ENCODE results near the gene COTL1.

Gene COTL1, protein sequence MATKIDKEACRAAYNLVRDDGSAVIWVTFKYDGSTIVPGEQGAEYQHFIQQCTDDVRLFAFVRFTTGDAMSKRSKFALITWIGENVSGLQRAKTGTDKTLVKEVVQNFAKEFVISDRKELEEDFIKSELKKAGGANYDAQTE

DNA sequence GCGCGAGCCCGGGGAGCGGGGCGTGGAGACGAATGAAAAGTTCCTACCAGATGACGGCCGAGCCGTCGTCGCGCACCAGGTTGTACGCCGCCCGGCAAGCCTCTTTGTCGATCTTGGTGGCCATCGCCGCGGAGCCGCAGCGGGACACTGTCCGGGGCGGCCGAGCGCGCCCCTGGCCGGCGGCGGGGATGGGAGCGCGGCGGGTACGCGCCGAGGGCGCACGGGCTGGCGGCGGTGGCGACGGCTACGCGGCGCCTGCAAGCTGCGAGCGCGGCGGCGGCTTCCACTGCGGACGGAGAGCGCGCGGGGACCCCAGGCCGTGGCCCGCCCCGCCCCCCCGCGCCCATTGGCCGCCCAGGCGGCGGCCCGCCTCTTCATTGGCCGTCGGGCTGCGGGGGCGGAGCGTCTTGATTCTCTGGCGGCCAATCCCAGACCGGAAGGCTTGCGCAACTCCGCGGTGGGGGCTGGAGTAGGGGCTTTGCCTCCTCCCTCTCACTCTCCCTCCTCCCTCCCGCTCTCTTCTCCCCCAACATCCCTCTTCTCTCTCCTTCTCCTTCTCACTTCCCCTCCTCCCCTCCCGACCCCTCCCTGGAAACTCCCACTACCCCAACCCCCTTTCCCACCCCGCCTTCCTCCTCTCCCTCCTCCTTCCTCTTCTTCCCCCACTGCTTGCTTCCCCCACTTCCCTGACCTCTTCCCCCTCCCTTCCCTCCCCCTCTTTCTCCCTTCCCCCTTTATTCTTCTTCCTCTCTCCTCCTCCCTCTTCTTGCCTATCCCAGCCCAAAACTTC, at the start of gene COTL1:
Gene COTL1, minus strand, starts transcription at position 288 of the 790 bp plus-strand sequence. Its CDS starts 164 bp downstream, at position 124.
- TF ChIP-seq, protein P1, sequence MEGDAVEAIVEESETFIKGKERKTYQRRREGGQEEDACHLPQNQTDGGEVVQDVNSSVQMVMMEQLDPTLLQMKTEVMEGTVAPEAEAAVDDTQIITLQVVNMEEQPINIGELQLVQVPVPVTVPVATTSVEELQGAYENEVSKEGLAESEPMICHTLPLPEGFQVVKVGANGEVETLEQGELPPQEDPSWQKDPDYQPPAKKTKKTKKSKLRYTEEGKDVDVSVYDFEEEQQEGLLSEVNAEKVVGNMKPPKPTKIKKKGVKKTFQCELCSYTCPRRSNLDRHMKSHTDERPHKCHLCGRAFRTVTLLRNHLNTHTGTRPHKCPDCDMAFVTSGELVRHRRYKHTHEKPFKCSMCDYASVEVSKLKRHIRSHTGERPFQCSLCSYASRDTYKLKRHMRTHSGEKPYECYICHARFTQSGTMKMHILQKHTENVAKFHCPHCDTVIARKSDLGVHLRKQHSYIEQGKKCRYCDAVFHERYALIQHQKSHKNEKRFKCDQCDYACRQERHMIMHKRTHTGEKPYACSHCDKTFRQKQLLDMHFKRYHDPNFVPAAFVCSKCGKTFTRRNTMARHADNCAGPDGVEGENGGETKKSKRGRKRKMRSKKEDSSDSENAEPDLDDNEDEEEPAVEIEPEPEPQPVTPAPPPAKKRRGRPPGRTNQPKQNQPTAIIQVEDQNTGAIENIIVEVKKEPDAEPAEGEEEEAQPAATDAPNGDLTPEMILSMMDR (IDR thresholded peaks at IDR 0.05) = no peak
- Mint-ChIP-seq H3K27me3 (ENCODE audit: low read depth, poor library complexity) (peaks cover 2% of the 10 kb centered on the region), H3K36me3 (ENCODE audit: low read depth) (peaks cover 10% of the 10 kb centered on the region), H3K4me3 (peak within 1 kb of the TSS; percentile 96), H3K27ac (peak within 1 kb of the TSS; percentile 40), H3K9me3 (no peaks in the 10 kb centered on the region), H3K4me1 (peaks cover 73% of the 10 kb centered on the region)
- peak; percentile 94 for DNase-seq

DNA sequence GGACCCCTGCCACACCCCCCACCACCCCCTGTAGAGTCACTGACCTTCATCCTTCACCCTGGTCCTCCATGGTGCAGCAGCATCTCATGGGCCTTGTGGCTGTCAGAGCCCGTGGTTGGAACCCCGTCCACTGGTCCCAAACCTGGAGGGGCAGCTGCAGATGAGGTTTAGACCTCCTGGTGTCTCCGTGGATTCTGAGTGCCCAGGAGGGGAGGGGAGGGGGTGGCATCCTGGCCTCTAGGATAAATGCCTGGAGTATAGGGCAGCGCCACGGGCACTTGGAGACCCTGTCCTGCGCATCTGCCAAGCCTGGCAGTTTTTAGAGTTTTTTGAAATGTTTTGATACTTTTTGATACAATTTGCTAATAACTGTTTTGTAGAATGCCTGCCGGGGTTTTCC, 48.0 kb upstream of the COTL1 start:
- peaks cover 25% of the 10 kb centered on the region for H3K4me1 Mint-ChIP-seq
- H3K9me3 Mint-ChIP-seq = no peaks in the 10 kb centered on the region
- no peak overlapping the region for H3K27ac Mint-ChIP-seq
- peaks cover 7% of the 10 kb centered on the region for H3K36me3 Mint-ChIP-seq (ENCODE audit: low read depth)
- TF ChIP-seq, protein P1 (IDR thresholded peaks at IDR 0.05) = no peak
- DNase-seq = no peak
- no peak overlapping the region for H3K4me3 Mint-ChIP-seq
- H3K27me3 Mint-ChIP-seq (ENCODE audit: low read depth, poor library complexity) = peaks cover 7% of the 10 kb centered on the region

DNA sequence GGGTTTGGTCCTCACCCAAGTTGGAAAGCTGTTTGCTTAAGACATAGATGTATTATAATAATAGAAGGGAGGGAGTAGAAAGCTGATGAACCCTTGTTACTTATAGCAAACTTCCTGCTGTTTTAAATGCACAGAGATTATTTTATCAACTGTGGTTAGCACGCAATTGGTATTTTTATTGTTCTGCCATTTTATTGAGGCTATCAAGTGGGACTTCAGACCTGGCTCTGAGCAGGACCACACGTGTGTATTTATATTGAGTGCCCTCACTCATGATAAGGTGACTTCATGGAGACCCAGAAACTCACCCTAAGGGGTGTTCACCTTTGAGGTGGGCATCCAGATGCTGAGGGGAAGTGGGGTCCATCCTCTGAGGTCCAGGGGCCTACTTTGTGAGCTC, 47.5 kb upstream of the COTL1 start:
- Mint-ChIP-seq H3K4me1 (peaks cover 25% of the 10 kb centered on the region), H3K9me3 (no peaks in the 10 kb centered on the region)
- no peak for DNase-seq

DNA sequence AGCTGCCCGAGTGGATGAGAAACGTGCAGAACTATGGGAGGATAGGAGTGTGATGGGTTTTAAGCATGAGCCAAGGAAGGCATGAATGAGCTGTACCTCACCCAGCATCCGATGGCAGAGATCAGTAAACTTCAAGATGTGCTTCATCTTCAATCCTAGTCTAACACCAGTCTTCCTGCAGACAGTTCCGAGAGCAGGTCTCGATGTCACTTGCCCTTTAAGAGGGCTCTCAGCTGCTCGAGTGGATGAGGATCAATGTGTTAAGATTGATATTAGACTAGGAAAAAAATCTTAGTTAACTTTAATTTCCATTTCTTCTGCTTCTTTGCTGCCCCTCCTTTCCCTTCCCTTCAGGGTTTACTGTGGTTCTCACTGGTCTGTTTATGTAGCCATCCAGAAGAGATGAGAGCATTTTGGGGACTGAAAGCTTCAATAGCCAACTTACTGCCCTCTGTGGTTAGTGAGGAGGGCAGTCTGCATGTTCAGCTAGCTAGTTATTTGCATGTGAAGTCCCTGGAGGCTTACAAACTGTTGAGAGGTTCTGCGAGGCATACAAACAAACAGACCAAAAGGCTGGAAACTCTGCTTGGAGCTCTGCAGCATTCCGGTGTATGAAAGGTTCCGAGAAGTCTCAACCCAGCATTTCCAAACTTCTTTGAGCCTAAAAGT, 45.7 kb upstream of the COTL1 start:
- H3K4me3 Mint-ChIP-seq = no peak overlapping the region
- H3K9me3 Mint-ChIP-seq = no peaks in the 10 kb centered on the region
- TF ChIP-seq, protein P1 (IDR thresholded peaks at IDR 0.05) = no peak
- no peak for DNase-seq
- peaks cover 7% of the 10 kb centered on the region for H3K27me3 Mint-ChIP-seq (ENCODE audit: low read depth, poor library complexity)
- H3K27ac Mint-ChIP-seq = no peak overlapping the region
- H3K36me3 Mint-ChIP-seq (ENCODE audit: low read depth) = peaks cover 26% of the 10 kb centered on the region
- H3K4me1 Mint-ChIP-seq = peaks cover 36% of the 10 kb centered on the region

More for the DNA sequence above, 47.5 kb upstream of the COTL1 start:
- no peak overlapping the region for H3K4me3 Mint-ChIP-seq
- TF ChIP-seq, protein P1 (IDR thresholded peaks at IDR 0.05) = no peak
- H3K27me3 Mint-ChIP-seq (ENCODE audit: low read depth, poor library complexity) = peaks cover 7% of the 10 kb centered on the region
- H3K27ac Mint-ChIP-seq = no peak overlapping the region
- peaks cover 9% of the 10 kb centered on the region for H3K36me3 Mint-ChIP-seq (ENCODE audit: low read depth)

DNA sequence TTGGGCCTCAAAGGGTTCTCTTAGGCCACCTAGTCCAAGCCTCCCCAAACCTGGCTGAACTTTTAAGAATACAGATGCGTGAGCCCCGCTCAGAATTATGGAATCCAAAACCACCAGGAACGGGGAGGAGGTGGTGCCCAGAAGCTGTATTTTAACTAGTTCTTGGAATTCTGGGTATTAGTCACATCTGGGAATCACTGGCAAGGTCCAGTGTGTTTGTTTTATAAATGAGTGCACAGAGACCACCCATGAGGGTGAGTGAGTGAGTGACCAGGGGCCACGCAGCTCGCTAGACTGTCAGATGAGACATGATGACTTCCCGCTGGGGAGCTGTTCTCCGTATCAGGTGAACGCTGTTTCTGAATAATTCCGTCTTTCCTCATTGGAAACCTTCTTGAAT, 44.6 kb upstream of the COTL1 start:
- Mint-ChIP-seq H3K27me3 (ENCODE audit: low read depth, poor library complexity) (peaks cover 3% of the 10 kb centered on the region), H3K9me3 (no peaks in the 10 kb centered on the region), H3K4me3 (no peak overlapping the region), H3K36me3 (ENCODE audit: low read depth) (peaks cover 35% of the 10 kb centered on the region), H3K27ac (no peak overlapping the region), H3K4me1 (peaks cover 39% of the 10 kb centered on the region)
- no peak for DNase-seq
- TF ChIP-seq, protein P1 (IDR thresholded peaks at IDR 0.05) = no peak
